B cell (primary cell): ENCODE data around the gene TFCP2L1. TPM values are rescaled to one million over a fixed set of nuclear protein-coding genes. Genes with fewer than 3 reads are reported as not detected.

ENCODE experiments used
- ATAC-seq: fragments of 200-7000 bp; cut with Tn5 transposase; one replicate; pipeline ENCODE4 v1.10.0; 2021; ENCODE audit warnings: low read depth, mild to moderate bottlenecking, moderate number of reproducible peaks, moderate library complexity
- CTCF ChIA-PET: fragments of 350-600 bp; sonication (Branson Sonifier 250); formaldehyde crosslinking; loops from one replicate; lab custom pipeline; 2021; ENCODE audit warnings: antibody characterized with exemption, inconsistent platforms; lab: Charles Lee
- POLR2A ChIA-PET: fragments of 350-600 bp; sonication (Branson Sonifier 250); formaldehyde crosslinking; loops from one replicate; lab custom pipeline; 2021; ENCODE audit warnings: antibody characterized with exemption; lab: Charles Lee
- DNase-seq: peaks from one replicate; pipeline ENCODE4 v3.0.0; 2013
- H2AFZ ChIP-seq: 2 replicates; pipeline ENCODE4 v1.6.1; 2012; ENCODE audit warnings: mild to moderate bottlenecking, low read depth, low read length; ENCODE audit not compliant: insufficient read depth, poor library complexity, severe bottlenecking
- H3K27ac ChIP-seq, 2 donors: 1 replicate in 1 of 2; 2 replicates in 1 of 2; pipeline ENCODE4 v1.5.1; 2012 to 2013; ENCODE audit warnings: low read length in 2 of 2, mild to moderate bottlenecking in 2 of 2, moderate library complexity in 1 of 2
- H3K27me3 ChIP-seq, 4 experiments: fragments of 200-600 bp in 1 of 4; sonication (generic) in 1 of 4; replicated peaks in 1 of 4; 1 replicate in 2 of 4; 2 replicates in 2 of 4; pipeline versions ENCODE4 v1.6.1 to v1.7.0; 2013 to 2016; ENCODE audit warnings: low read length in 3 of 4, mild to moderate bottlenecking in 2 of 4, mixed read lengths in 1 of 4, moderate library complexity in 1 of 4; ENCODE audit not compliant: insufficient read depth in 4 of 4, control insufficient read depth in 3 of 4; ENCODE audit errors: control extremely low read depth in 1 of 4
- H3K36me3 ChIP-seq, 2 experiments: replicated peaks in 1 of 2; 1 replicate in 1 of 2; 2 replicates in 1 of 2; pipeline versions ENCODE4 v1.6.1 to v1.7.1; 2013; ENCODE audit warnings: low read length in 1 of 2; ENCODE audit not compliant: insufficient read depth in 2 of 2, control insufficient read depth in 1 of 2; ENCODE audit errors: control extremely low read depth in 1 of 2, extremely low read depth in 1 of 2
- H3K4me1 ChIP-seq, 2 donors: fragments of 200-600 bp in 1 of 2; sonication (generic) in 1 of 2; 1 replicate in 1 of 2; 2 replicates in 1 of 2; pipeline versions ENCODE4 v1.5.1 to v1.6.1; 2013 to 2017; ENCODE audit warnings: low read length in 2 of 2; ENCODE audit not compliant: control insufficient read depth in 2 of 2, insufficient read depth in 2 of 2
- H3K4me2 ChIP-seq: replicated peaks from 2 replicates; pipeline ENCODE3; 2012; ENCODE audit warnings: mild to moderate bottlenecking, low read depth, low read length; ENCODE audit not compliant: poor library complexity, severe bottlenecking
- H3K4me3 ChIP-seq, 5 experiments: fragments of 200-600 bp in 1 of 5; sonication (generic) in 1 of 5; 1 replicate in 3 of 5; 2 replicates in 2 of 5; pipeline versions ENCODE4 v1.5.1 to v1.7.0; 2011 to 2016; ENCODE audit warnings: low read length in 4 of 5, mild to moderate bottlenecking in 4 of 5, low read depth in 2 of 5, control low read depth in 1 of 5, moderate library complexity in 1 of 5; ENCODE audit not compliant: insufficient read depth in 1 of 5; ENCODE audit errors: control extremely low read depth in 1 of 5, extremely low read depth in 1 of 5
- H3K79me2 ChIP-seq: fragments of 200-600 bp; sonication (generic); one replicate; pipeline ENCODE4 v1.6.0; 2016; ENCODE audit warnings: low read length; ENCODE audit not compliant: control insufficient read depth, insufficient read depth
- H3K9ac ChIP-seq: fragments of 200-600 bp; sonication (generic); 2 replicates; pipeline ENCODE4 v1.6.1; 2017; ENCODE audit warnings: mild to moderate bottlenecking, low read length, moderate library complexity
- H3K9me3 ChIP-seq, 3 donors: one replicate each; pipeline versions ENCODE4 v1.6.1 to v1.7.1; 2013; ENCODE audit warnings: low read length in 2 of 3; ENCODE audit not compliant: control insufficient read depth in 2 of 3, insufficient read depth in 1 of 3; ENCODE audit errors: control extremely low read depth in 1 of 3
- H4K20me1 ChIP-seq: 2 replicates; pipeline ENCODE4 v1.6.0; 2012; ENCODE audit warnings: mild to moderate bottlenecking, low read length; ENCODE audit not compliant: insufficient read depth, control insufficient read depth, poor library complexity, severe bottlenecking
- H3K27ac Mint-ChIP-seq: one replicate; pipeline ENCODE4 v1.8.0; 2021; ENCODE audit warnings: mixed read lengths
- H3K27me3 Mint-ChIP-seq: one replicate; pipeline ENCODE4 v1.8.0; 2021; ENCODE audit warnings: mixed read lengths
- H3K4me1 Mint-ChIP-seq: one replicate; pipeline ENCODE4 v1.8.0; 2021; ENCODE audit warnings: mixed read lengths
- H3K4me3 Mint-ChIP-seq: one replicate; pipeline ENCODE4 v1.8.0; 2021; ENCODE audit warnings: mixed read lengths
- H3K9me3 Mint-ChIP-seq: one replicate; pipeline ENCODE4 v1.8.0; 2022; ENCODE audit warnings: mixed read lengths; ENCODE audit not compliant: insufficient read depth
- CTCF ChIP-seq: fragments of 200-600 bp; IDR thresholded peaks from one replicate; pipeline ENCODE4 v1.8.0; 2022; ENCODE audit warnings: antibody characterized with exemption, mild to moderate bottlenecking
- EZH2 ChIP-seq: IDR thresholded peaks from 2 replicates; pipeline ENCODE4 v1.6.1; 2012; ENCODE audit warnings: borderline replicate concordance, low read depth, mild to moderate bottlenecking, moderate library complexity, low read length; ENCODE audit not compliant: insufficient read depth, poor library complexity, severe bottlenecking
- WGBS: methylation state at CpG from one replicate; pipeline ENCODE4 v1.1.5; 2013; ENCODE audit warnings: missing lambda C conversion rate; ENCODE audit not compliant: insufficient coverage; 5-methylcytosine and 5-hydroxymethylcytosine counted together
- intact Hi-C: fragments of 100-400 bp; cut with micrococcal nuclease; formaldehyde crosslinking; loops from one replicate; pipeline ENCODE4 v1.10.0; 2022
- polyA plus RNA-seq: library from polyadenylated mRNA; depleted of rRNA; stranded (reverse); fragments of >200 nt; gene quantifications from 2 replicates; pipeline ENCODE4 v1.2.3, GENCODE V29; 2012
- total RNA-seq, 2 donors: library from RNA; stranded (reverse); fragments of 120-200 nt in 1 of 2; gene quantifications; 1 replicate in 1 of 2; 2 replicates in 1 of 2; pipeline versions ENCODE4 v1.2.3 to v1.2.4, GENCODE V29; 2013 to 2022

The TFCP2L1 gene
- total and polyA plus RNA-seq, 2 donors (not counting 1 experiment from before 2014, with no cell fraction given): 0.03 TPM; not detected in 1

DNA sequence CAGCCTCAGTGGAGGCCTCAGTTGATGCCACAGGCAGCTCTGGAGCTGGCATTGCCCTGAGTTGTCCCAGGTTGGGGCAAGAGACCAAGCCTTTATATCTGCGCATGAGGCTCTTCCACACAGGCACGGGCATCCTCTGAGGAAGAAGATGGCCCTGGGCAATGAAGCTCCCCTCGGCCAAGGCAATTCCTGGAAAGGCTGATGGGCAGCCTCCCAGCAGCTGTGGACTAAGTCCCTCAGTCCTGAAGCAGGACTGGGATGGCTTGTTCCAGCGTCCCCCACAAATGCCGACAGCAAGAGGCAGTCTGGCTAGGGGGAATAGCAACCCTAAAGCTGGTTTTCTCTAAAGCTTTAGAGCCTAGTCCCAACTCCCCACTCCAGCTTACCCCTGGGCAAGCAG lies 90.0 kb downstream of the TFCP2L1 start:
- Histone ChIP-seq H3K4me1 (no peaks in the 10 kb centered on the region), H3K4me2 (no peak overlapping the region), H4K20me1 (no peaks in the 10 kb centered on the region), H3K27me3 (no peaks in the 10 kb centered on the region), H3K4me3 (no peak overlapping the region), H3K9ac (no peak overlapping the region), H3K27ac (no peak overlapping the region), H3K9me3 (peaks cover 0 to 10% (median 0%) of the 10 kb centered on the region in 3 donors), H2AFZ (no peak overlapping the region), H3K36me3 (no peaks in the 10 kb centered on the region), H3K79me2 (no peaks in the 10 kb centered on the region)
- ATAC-seq (no peak), DNase-seq (no peak)
- H3K4me1 Mint-ChIP-seq: no peaks in the 10 kb centered on the region
- H3K4me3 Mint-ChIP-seq: no peak overlapping the region
- TF ChIP-seq EZH2 (no peak), CTCF (no peak)
- no peak overlapping the region for H3K27ac Mint-ChIP-seq
- ChIA-PET CTCF (no interaction called here), POLR2A (no interaction called here)
- H3K27me3 Mint-ChIP-seq: no peaks in the 10 kb centered on the region
- no peaks in the 10 kb centered on the region for H3K9me3 Mint-ChIP-seq
- 77% methylated on average over 5 of the region's 5 CpGs for WGBS
- intact Hi-C loops: no loop called here

GRCh38 chr2:121194626-121195025 lies 90.4 kb downstream of the TFCP2L1 start:
- Mint-ChIP-seq H3K9me3 (no peaks in the 10 kb centered on the region), H3K4me1 (no peaks in the 10 kb centered on the region), H3K27me3 (no peaks in the 10 kb centered on the region), H3K27ac (no peak overlapping the region), H3K4me3 (no peak overlapping the region)
- H3K36me3 ChIP-seq: no peaks in the 10 kb centered on the region
- CTCF ChIA-PET: no interaction called here
- no peak overlapping the region for H3K4me3 ChIP-seq
- no peak overlapping the region for H3K4me2 ChIP-seq
- H3K9me3 ChIP-seq: peaks cover 0 to 10% (median 0%) of the 10 kb centered on the region in 3 donors
- H3K27me3 ChIP-seq: no peaks in the 10 kb centered on the region
- H3K27ac ChIP-seq: no peak overlapping the region
- H4K20me1 ChIP-seq: no peaks in the 10 kb centered on the region
- no peak overlapping the region for H3K9ac ChIP-seq
- TF ChIP-seq CTCF: no peak
- ATAC-seq: no peak
- H2AFZ ChIP-seq: no peak overlapping the region
- H3K79me2 ChIP-seq: no peaks in the 10 kb centered on the region
- POLR2A ChIA-PET: no interaction called here
- WGBS: 91% methylated on average over 5 of the region's 5 CpGs
- H3K4me1 ChIP-seq: no peaks in the 10 kb centered on the region
- intact Hi-C loops: no loop called here
- no peak for DNase-seq
